GM12878 (cell line): ENCODE results near the gene KCNQ1OT1. TPM values are rescaled to one million over a fixed set of nuclear protein-coding genes. Genes with fewer than 3 reads are reported as not detected.

Source experiments
- ATAC-seq: fragments of 200-7000 bp; cut with Tn5 transposase; 3 replicates; pipeline ENCODE4 v1.9.1; 2020; ENCODE audit warnings: mild to moderate bottlenecking, moderate library complexity
- BruUV-seq: library from RNA; stranded (reverse); fragments of 400-500 nt; replicated peaks from 2 replicates; lab custom pipeline; 2021; lab: Mats Ljungman, UMichigan
- CTCF ChIA-PET: fragments of 300-600 bp; sonication (Branson Sonifier 250); formaldehyde crosslinking; extraction: SDS; loops from one replicate; lab custom pipeline; 2021; ENCODE audit warnings: inconsistent platforms; lab: Yijun Ruan, JAX
- POLR2A ChIA-PET: fragments of 350-600 bp; formaldehyde crosslinking; extraction: SDS; loops from one replicate; lab custom pipeline; 2021; ENCODE audit warnings: inconsistent platforms; lab: Charles Lee
- RAD21 ChIA-PET: fragments of 300-600 bp; sonication (Branson Sonifier 250); formaldehyde crosslinking; loops from one replicate; lab custom pipeline; 2023; ENCODE audit warnings: antibody characterized with exemption; ENCODE audit not compliant: unreplicated experiment; lab: Charles Lee
- SMC1A ChIA-PET: fragments of 300-600 bp; sonication (Branson Sonifier 250); formaldehyde crosslinking; loops from one replicate; lab custom pipeline; 2023; ENCODE audit not compliant: unreplicated experiment, uncharacterized antibody; lab: Charles Lee
- DNase-seq: peaks from one replicate; pipeline ENCODE4 v3.0.0-alpha.2; 2011; ENCODE audit warnings: low read depth, low spot score
- FAIRE-seq: peaks from 3 replicates; lab custom pipeline; 2011; peaks lifted over from hg19 to GRCh38; lab: Jason Lieb, UNC
- H2AFZ ChIP-seq: 2 replicates; pipeline ENCODE4 v1.6.0; 2011; ENCODE audit warnings: low read depth, low read length, control low read depth; ENCODE audit not compliant: control insufficient read depth
- H3K27ac ChIP-seq: 2 replicates; pipeline ENCODE4 v1.5.1; 2011; ENCODE audit warnings: control low read depth; ENCODE audit not compliant: control insufficient read depth, insufficient read depth
- H3K27me3 ChIP-seq, 2 experiments: replicated peaks in 1 of 2; 2 replicates each; pipeline versions ENCODE4 v1.6.0 to v1.6.1; 2011; ENCODE audit warnings: low read length in 1 of 2; ENCODE audit not compliant: control insufficient read depth in 2 of 2, insufficient read depth in 2 of 2
- H3K36me3 ChIP-seq, 2 experiments: 2 replicates each; pipeline ENCODE4 v1.5.1; 2011; ENCODE audit warnings: low read length in 1 of 2; ENCODE audit not compliant: control insufficient read depth in 2 of 2, insufficient read depth in 2 of 2
- H3K4me1 ChIP-seq: 2 replicates; pipeline ENCODE4 v1.6.1; 2011; ENCODE audit warnings: mild to moderate bottlenecking, low read length, moderate library complexity, mixed read lengths; ENCODE audit not compliant: control insufficient read depth, insufficient read depth
- H3K4me2 ChIP-seq: 2 replicates; pipeline ENCODE4 v1.6.0; 2011; ENCODE audit warnings: control low read depth; ENCODE audit not compliant: control insufficient read depth, insufficient read depth
- H3K4me3 ChIP-seq: fragments of 200-600 bp; sonication (generic); 2 replicates; pipeline ENCODE4 v1.5.1; 2016
- H3K79me2 ChIP-seq: 2 replicates; pipeline ENCODE4 v1.6.0; 2011; ENCODE audit warnings: low read length; ENCODE audit not compliant: control insufficient read depth, insufficient read depth
- H3K9ac ChIP-seq: 2 replicates; pipeline ENCODE4 v1.8.0; 2011; ENCODE audit warnings: low read length, control low read depth, mixed read lengths; ENCODE audit not compliant: control insufficient read depth, insufficient read depth
- H3K9me3 ChIP-seq: replicated peaks from 3 replicates; pipeline ENCODE4 v1.5.1; 2011; ENCODE audit warnings: mild to moderate bottlenecking, low read length; ENCODE audit not compliant: control insufficient read depth, insufficient read depth
- H4K20me1 ChIP-seq: 2 replicates; pipeline ENCODE4 v1.6.0; 2011; ENCODE audit not compliant: control insufficient read depth, insufficient read depth
- ASH2L ChIP-seq: fragments of 300-600, 200-600 bp; sonication (generic); IDR thresholded peaks from 2 replicates; pipeline ENCODE4 v1.6.1; 2017; ENCODE audit warnings: low read depth, mild to moderate bottlenecking, borderline replicate concordance
- BHLHE40 ChIP-seq, 2 experiments: fragments of 450-650 bp in 1 of 2; IDR thresholded peaks; 2 replicates each; pipeline ENCODE4 v1.6.1; 2011 to 2017; ENCODE audit warnings: low read depth in 2 of 2, borderline replicate concordance in 1 of 2, improper control_type of control experiment in 1 of 2, low read length in 1 of 2, mild to moderate bottlenecking in 1 of 2
- CHD2 ChIP-seq: IDR thresholded peaks from 2 replicates; pipeline ENCODE4 v1.6.1; 2011; ENCODE audit warnings: low read depth, low read length, improper control_type of control experiment, borderline replicate concordance
- EP300 ChIP-seq, 2 experiments: fragments of 150-350 bp in 1 of 2; IDR thresholded peaks; 2 replicates each; pipeline ENCODE4 v1.6.1; 2011 to 2012; ENCODE audit warnings: low read depth in 2 of 2, low read length in 2 of 2, borderline replicate concordance in 1 of 2, improper control_type of control experiment in 1 of 2, inconsistent platforms in 1 of 2; ENCODE audit not compliant: control insufficient read depth in 1 of 2
- HDGF ChIP-seq: fragments of 450-650 bp; IDR thresholded peaks from 2 replicates; pipeline ENCODE4 v1.6.1; 2016; ENCODE audit warnings: antibody characterized with exemption
- HSF1 ChIP-seq: fragments of 150-350 bp; IDR thresholded peaks from 2 replicates; pipeline ENCODE4 v1.6.1; 2014; ENCODE audit warnings: mild to moderate bottlenecking, low read depth, low read length
- IKZF1 ChIP-seq: fragments of 450-650 bp; conservative IDR thresholded peaks from 2 replicates; pipeline ENCODE4 v1.6.1; 2017; ENCODE audit warnings: antibody characterized with exemption, mild to moderate bottlenecking
- IKZF2 ChIP-seq, 2 experiments: fragments of 450-650 bp; IDR thresholded peaks; 2 replicates each; pipeline ENCODE4 v1.6.1; 2017; ENCODE audit warnings: mild to moderate bottlenecking in 2 of 2, moderate library complexity in 2 of 2
- LARP7 ChIP-seq: fragments of 450-650 bp; IDR thresholded peaks from 2 replicates; pipeline ENCODE4 v1.6.1; 2017; ENCODE audit warnings: mild to moderate bottlenecking
- MTA2 ChIP-seq: fragments of 450-650 bp; IDR thresholded peaks from 2 replicates; pipeline ENCODE4 v1.6.1; 2016; ENCODE audit warnings: low read depth, mild to moderate bottlenecking, moderate library complexity
- NFYA ChIP-seq: IDR thresholded peaks from 2 replicates; pipeline ENCODE4 v1.6.1; 2011; ENCODE audit warnings: low read depth, mild to moderate bottlenecking, low read length, improper control_type of control experiment, borderline replicate concordance
- RAD21 ChIP-seq: IDR thresholded peaks from 2 replicates; pipeline ENCODE4 v1.6.1; 2011; ENCODE audit warnings: mild to moderate bottlenecking, low read depth, low read length, moderate library complexity; ENCODE audit not compliant: insufficient read depth
- SRF ChIP-seq, 2 experiments: IDR thresholded peaks; 2 replicates each; pipeline ENCODE4 v1.6.1; 2011; ENCODE audit warnings: low read depth in 2 of 2, low read length in 2 of 2, mild to moderate bottlenecking in 1 of 2, moderate library complexity in 1 of 2
- SUZ12 ChIP-seq: fragments of 200-600 bp; sonication (generic); IDR thresholded peaks from one replicate; pipeline ENCODE4 v1.6.1; 2018; ENCODE audit warnings: antibody characterized with exemption, mild to moderate bottlenecking; ENCODE audit not compliant: unreplicated experiment
- ZZZ3 ChIP-seq: IDR thresholded peaks from 2 replicates; pipeline ENCODE4 v1.6.1; 2011; ENCODE audit warnings: low read depth; ENCODE audit not compliant: control insufficient read depth, insufficient read length
- WGBS: methylation state at CpG from one replicate; pipeline ENCODE4 v1.1.6; 2016; ENCODE audit warnings: low lambda C conversion rate; ENCODE audit not compliant: insufficient replicate concordance, insufficient coverage; ENCODE audit errors: missing lambda C conversion rate; 5-methylcytosine and 5-hydroxymethylcytosine counted together
- in situ Hi-C: fragments of 300-500 bp; cut with MboI; formaldehyde crosslinking; loops from 9 replicates; pipeline ENCODE4 v1.14.3; 2018; ENCODE audit warnings: mixed read lengths
- intact Hi-C: fragments of 100-400 bp; cut with micrococcal nuclease; formaldehyde crosslinking; loops from one replicate; pipeline ENCODE4 v1.14.2; 2022; ENCODE audit not compliant: unreplicated experiment
- polyA plus RNA-seq, 11 experiments: library from polyadenylated mRNA; depleted of rRNA in 4 of 11; unstranded in 6 of 11; stranded (reverse) in 5 of 11; fragments of >200 nt; fragmentation: Nextera tagmentation in 4 of 11; fragmentation: Illumina TruSeq in 1 of 11; extraction: Ambion mirVana in 4 of 11; extraction: Trizol in 1 of 11; gene quantifications; 1 replicate in 1 of 11; 2 replicates in 10 of 11; pipeline versions ENCODE4 v1.2.1 to v1.2.3, GENCODE V29; 2011 to 2016; ENCODE audit warnings: inconsistent platforms in 2 of 11, missing spikeins in 2 of 11, low read depth in 1 of 11
- total RNA-seq, 4 experiments: library from RNA; depleted of rRNA in 3 of 4; stranded (reverse); fragments of >200 nt in 3 of 4; fragmentation: Illumina TruSeq in 1 of 4; extraction: Trizol in 1 of 4; gene quantifications; 2 replicates each; pipeline versions ENCODE4 v1.2.1 to v1.2.3, GENCODE V29; 2013 to 2021
- TF ChIP-seq, protein P1 (sequence below): IDR thresholded peaks from 2 replicates; pipeline ENCODE4 v1.6.1; 2011; ENCODE audit warnings: low read depth, low read length, improper control_type of control experiment, borderline replicate concordance
- TF ChIP-seq, protein P2 (sequence below): IDR thresholded peaks from 2 replicates; pipeline ENCODE4 v1.6.1; 2011; ENCODE audit warnings: borderline replicate concordance, low read depth, mild to moderate bottlenecking, moderate library complexity, low read length; ENCODE audit not compliant: insufficient read depth, poor library complexity, severe bottlenecking
- TF ChIP-seq, protein P3 (sequence below): IDR thresholded peaks from 2 replicates; pipeline ENCODE4 v1.6.1; 2012; ENCODE audit warnings: low read length, inconsistent platforms

Gene KCNQ1OT1
- total and polyA plus RNA-seq, 10 of the 15 experiments (the other 5 are each of a cell fraction or from before 2014, with no cell fraction given), result 0.02 to 1.6 (median 0.41) TPM

DNA sequence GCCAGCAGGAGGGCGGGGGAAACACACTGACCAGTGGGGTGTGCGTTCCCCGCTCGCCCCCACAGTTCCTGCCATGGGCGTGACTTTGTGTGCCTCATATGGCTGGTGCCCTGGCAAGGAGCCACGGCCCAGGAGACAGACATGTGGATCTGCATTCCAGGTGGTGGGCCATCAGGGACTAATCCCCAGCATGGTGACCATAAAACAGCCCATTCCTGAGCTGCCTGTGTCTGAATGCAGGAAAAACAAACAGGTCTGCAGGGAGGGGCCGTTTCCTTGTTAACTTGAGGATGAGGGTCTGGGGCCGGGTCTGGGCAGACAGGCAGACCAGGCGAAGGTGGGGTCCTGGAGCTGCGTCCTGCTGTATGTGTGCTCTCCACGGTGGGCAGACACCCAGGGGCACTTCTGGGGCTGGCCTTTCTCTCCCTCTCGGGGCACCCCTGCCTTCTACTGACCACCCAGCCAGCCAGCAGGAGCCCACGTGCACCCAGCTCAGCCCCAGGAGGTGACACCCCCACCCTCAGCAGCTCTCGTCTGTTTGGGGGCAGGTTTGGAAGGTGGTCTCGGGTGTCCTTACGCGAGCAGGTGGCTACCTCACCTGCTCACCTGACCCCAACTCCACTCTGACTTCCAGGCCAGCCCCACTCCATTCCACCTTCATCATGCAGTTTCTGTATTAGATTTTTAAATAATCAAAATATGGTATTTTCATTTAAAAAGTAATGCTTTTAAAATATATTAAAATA lies 120.3 kb downstream of the KCNQ1OT1 start (continued):
- no peak for TF ChIP-seq CHD2
- TF ChIP-seq, protein P1, sequence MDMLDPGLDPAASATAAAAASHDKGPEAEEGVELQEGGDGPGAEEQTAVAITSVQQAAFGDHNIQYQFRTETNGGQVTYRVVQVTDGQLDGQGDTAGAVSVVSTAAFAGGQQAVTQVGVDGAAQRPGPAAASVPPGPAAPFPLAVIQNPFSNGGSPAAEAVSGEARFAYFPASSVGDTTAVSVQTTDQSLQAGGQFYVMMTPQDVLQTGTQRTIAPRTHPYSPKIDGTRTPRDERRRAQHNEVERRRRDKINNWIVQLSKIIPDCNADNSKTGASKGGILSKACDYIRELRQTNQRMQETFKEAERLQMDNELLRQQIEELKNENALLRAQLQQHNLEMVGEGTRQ, result no peak
- no peak for TF ChIP-seq ZZZ3
- TF ChIP-seq, all 136 proteins: peak for 0

DNA sequence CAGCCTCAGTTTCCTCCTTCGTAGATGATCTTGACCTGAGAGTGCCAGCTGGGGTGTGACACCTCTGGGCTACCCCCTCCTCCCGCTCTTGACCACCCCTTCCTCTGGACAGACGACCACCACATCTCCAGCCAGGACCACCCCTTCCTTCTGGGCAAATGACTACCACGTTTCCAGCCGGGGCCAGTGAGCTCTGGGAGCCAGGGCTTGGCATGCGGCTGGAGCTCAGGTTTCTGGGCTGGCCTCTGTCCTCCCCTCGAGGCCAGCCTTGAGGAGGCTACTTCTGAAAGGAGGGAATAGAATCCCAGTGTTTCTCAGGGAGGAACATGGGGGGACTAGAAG lies 120.9 kb downstream of the KCNQ1OT1 start:
- FAIRE-seq (no peak), DNase-seq (no peak), ATAC-seq (no peak)
- H3K36me3 ChIP-seq, result no peaks in the 10 kb centered on the region
- CTCF ChIA-PET, result no interaction called here
- H3K79me2 ChIP-seq, result no peaks in the 10 kb centered on the region
- POLR2A ChIA-PET, result no interaction called here
- H4K20me1 ChIP-seq, result no peaks in the 10 kb centered on the region
- H2AFZ ChIP-seq, result no peak overlapping the region
- H3K9ac ChIP-seq, result no peak overlapping the region
- H3K4me1 ChIP-seq, result no peaks in the 10 kb centered on the region
- H3K27me3 ChIP-seq, result no peaks in the 10 kb centered on the region
- RAD21 ChIA-PET, result no interaction called here
- in situ Hi-C loops (no loop called here), intact Hi-C loops (no loop called here)
- WGBS, result 29% methylated on average over 6 of the region's 7 CpGs
- no peak overlapping the region for H3K27ac ChIP-seq
- no peak overlapping the region for H3K4me2 ChIP-seq
- H3K9me3 ChIP-seq, result no peaks in the 10 kb centered on the region
- SMC1A ChIA-PET, result no interaction called here
- H3K4me3 ChIP-seq, result no peak overlapping the region
- BruUV-seq, result no TSS peak
- no peak for TF ChIP-seq EP300 (IDR thresholded peaks at IDR 0.05; ENCODE audit: borderline replicate concordance in 1 of 2, control insufficient read depth in 1 of 2, low read depth in 2 of 2, low read length in 2 of 2)
- no peak for TF ChIP-seq RAD21
- no peak for TF ChIP-seq LARP7
- TF ChIP-seq NFYA, result no peak
- TF ChIP-seq IKZF1, result no peak
- TF ChIP-seq, protein P2, sequence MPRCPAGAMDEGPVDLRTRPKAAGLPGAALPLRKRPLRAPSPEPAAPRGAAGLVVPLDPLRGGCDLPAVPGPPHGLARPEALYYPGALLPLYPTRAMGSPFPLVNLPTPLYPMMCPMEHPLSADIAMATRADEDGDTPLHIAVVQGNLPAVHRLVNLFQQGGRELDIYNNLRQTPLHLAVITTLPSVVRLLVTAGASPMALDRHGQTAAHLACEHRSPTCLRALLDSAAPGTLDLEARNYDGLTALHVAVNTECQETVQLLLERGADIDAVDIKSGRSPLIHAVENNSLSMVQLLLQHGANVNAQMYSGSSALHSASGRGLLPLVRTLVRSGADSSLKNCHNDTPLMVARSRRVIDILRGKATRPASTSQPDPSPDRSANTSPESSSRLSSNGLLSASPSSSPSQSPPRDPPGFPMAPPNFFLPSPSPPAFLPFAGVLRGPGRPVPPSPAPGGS, result no peak
- no peak for TF ChIP-seq SUZ12
- no peak for TF ChIP-seq MTA2
- no peak for TF ChIP-seq HDGF
- TF ChIP-seq BHLHE40 (IDR thresholded peaks at IDR 0.05; ENCODE audit: borderline replicate concordance in 1 of 2, low read depth in 2 of 2, low read length in 1 of 2), result no peak
- TF ChIP-seq HSF1, result no peak
- TF ChIP-seq SRF (IDR thresholded peaks at IDR 0.05; ENCODE audit: low read depth in 2 of 2, low read length in 2 of 2), result no peak
- no peak for TF ChIP-seq ASH2L
- no peak for TF ChIP-seq IKZF2 (IDR thresholded peaks at IDR 0.05)
- TF ChIP-seq, protein P3, sequence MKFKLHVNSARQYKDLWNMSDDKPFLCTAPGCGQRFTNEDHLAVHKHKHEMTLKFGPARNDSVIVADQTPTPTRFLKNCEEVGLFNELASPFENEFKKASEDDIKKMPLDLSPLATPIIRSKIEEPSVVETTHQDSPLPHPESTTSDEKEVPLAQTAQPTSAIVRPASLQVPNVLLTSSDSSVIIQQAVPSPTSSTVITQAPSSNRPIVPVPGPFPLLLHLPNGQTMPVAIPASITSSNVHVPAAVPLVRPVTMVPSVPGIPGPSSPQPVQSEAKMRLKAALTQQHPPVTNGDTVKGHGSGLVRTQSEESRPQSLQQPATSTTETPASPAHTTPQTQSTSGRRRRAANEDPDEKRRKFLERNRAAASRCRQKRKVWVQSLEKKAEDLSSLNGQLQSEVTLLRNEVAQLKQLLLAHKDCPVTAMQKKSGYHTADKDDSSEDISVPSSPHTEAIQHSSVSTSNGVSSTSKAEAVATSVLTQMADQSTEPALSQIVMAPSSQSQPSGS, result no peak
